Measurements from ENCODE around the gene MCF2L2.

Gene MCF2L2

DNA sequence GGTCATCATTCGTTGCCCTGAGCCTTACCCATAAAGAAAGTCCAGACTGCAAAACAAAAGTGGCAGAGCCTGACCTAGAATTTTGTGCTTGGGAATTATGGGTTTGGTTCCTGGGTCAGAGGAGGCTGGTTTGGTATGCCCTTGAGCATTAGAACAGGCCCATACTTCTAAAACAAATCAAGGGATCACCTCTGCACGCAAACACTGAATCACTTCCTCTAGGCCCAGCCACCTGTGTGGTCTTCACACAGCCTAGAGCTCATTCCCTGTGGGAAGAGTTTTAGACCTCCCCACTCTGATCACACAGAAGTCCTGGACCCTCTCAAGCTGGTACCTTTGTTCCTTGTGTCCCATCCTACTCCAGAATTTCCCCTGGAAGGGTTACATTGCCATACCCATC is 116.0 kb downstream of the MCF2L2 start:
- Histone ChIP-seq H3K36me3 (ENCODE audit: control insufficient read depth, insufficient read depth, low read length) (no peaks in the 10 kb centered on the region), H3K4me3 (replicated peaks; ENCODE audit: low read depth, low read length) (no peak overlapping the region), H3K27me3 (replicated peaks; ENCODE audit: control insufficient read depth, insufficient read depth, low read length) (no peaks in the 10 kb centered on the region; the same call in 1 of the 2 replicates)
- DNase-seq (ENCODE audit: extremely low read depth, insufficient read length) = no peak
- no peak for TF ChIP-seq CTCF (IDR thresholded peaks at IDR 0.05; ENCODE audit: insufficient read depth, low read length, poor library complexity, severe bottlenecking)

GRCh38 chr3:183310936-183311335 is 117.5 kb downstream of the MCF2L2 start:
- H3K36me3 ChIP-seq (ENCODE audit: control insufficient read depth, insufficient read depth, low read length) = no peaks in the 10 kb centered on the region
- H3K27me3 ChIP-seq (replicated peaks; ENCODE audit: control insufficient read depth, insufficient read depth, low read length) = no peaks in the 10 kb centered on the region; the same call in 1 of the 2 replicates
- TF ChIP-seq CTCF (IDR thresholded peaks at IDR 0.05; ENCODE audit: insufficient read depth, low read length, poor library complexity, severe bottlenecking) = no peak
- H3K4me3 ChIP-seq (replicated peaks; ENCODE audit: low read depth, low read length) = no peak overlapping the region
- no peak for DNase-seq (ENCODE audit: extremely low read depth, insufficient read length)

- H3K27me3 ChIP-seq (replicated peaks; ENCODE audit: control insufficient read depth, insufficient read depth, low read length) = no peaks in the 10 kb centered on the region
- no peak for TF ChIP-seq CTCF (IDR thresholded peaks at IDR 0.05; ENCODE audit: insufficient read depth, low read length, poor library complexity, severe bottlenecking)
- H3K4me3 ChIP-seq (replicated peaks; ENCODE audit: low read depth, low read length) = no peak overlapping the region
- no peak for DNase-seq (ENCODE audit: extremely low read depth, insufficient read length)
- H3K36me3 ChIP-seq (ENCODE audit: control insufficient read depth, insufficient read depth, low read length) = no peaks in the 10 kb centered on the region
These were observed 119.1 kb downstream of the MCF2L2 start for GRCh38 chr3:183309276-183309675.

DNA sequence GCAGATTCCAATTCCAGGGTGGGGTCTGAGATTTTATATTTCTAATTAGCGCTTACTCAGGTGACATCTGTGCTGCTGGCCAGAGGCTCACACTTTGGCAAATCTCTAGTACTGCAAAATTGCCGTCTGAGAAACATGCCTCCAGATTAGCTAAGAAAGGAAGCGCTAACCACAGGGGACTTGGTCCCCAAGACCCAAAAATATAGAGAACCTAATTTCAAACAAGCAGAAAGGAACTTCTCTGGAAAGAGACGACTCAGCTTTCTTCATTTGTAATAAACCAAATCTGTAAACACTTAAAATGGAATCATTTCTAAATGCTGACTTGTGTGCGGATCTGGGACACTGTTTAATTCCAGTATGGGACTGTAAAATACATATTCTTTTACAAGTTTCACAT is 119.7 kb downstream of the MCF2L2 start:
- H3K36me3 ChIP-seq (ENCODE audit: control insufficient read depth, insufficient read depth, low read length) = no peaks in the 10 kb centered on the region
- H3K4me3 ChIP-seq (replicated peaks; ENCODE audit: low read depth, low read length) = no peak overlapping the region
- DNase-seq (ENCODE audit: extremely low read depth, insufficient read length) = no peak
- no peak for TF ChIP-seq CTCF (IDR thresholded peaks at IDR 0.05; ENCODE audit: insufficient read depth, low read length, poor library complexity, severe bottlenecking)
- H3K27me3 ChIP-seq (replicated peaks; ENCODE audit: control insufficient read depth, insufficient read depth, low read length) = no peaks in the 10 kb centered on the region

- Histone ChIP-seq H3K4me3 (replicated peaks; ENCODE audit: low read depth, low read length) (no peak overlapping the region), H3K27me3 (replicated peaks; ENCODE audit: control insufficient read depth, insufficient read depth, low read length) (no peaks in the 10 kb centered on the region), H3K36me3 (ENCODE audit: control insufficient read depth, insufficient read depth, low read length) (no peaks in the 10 kb centered on the region)
- no peak for TF ChIP-seq CTCF (IDR thresholded peaks at IDR 0.05; ENCODE audit: insufficient read depth, low read length, poor library complexity, severe bottlenecking)
- no peak for DNase-seq (ENCODE audit: extremely low read depth, insufficient read length)
These were observed 120.7 kb downstream of the MCF2L2 start for GRCh38 chr3:183307749-183308148.

All from GM06990 (cell line).